ENCODE results near the gene S100A14. TPM values are rescaled to one million over a fixed set of nuclear protein-coding genes. Genes with fewer than 3 reads are reported as not detected.

Gene S100A14
- total and polyA plus RNA-seq, 2 of the 13 experiments (the other 11 are each of a cell fraction or from before 2014, with no cell fraction given) = 1.4 to 7.7 TPM

- TF ChIP-seq ZNF383 (CRISPR knock-in tag; IDR thresholded peaks at IDR 0.05; ENCODE audit: borderline replicate concordance) = no peak
- peak; percentile 84 for TF ChIP-seq SAP130 (CRISPR knock-in tag; IDR thresholded peaks at IDR 0.05; ENCODE audit: low read depth)
- no peak for TF ChIP-seq ZNF562 (CRISPR knock-in tag; IDR thresholded peaks at IDR 0.05; ENCODE audit: borderline replicate concordance)
- TF ChIP-seq YEATS4 (CRISPR knock-in tag; IDR thresholded peaks at IDR 0.05; ENCODE audit: borderline replicate concordance) = peak; percentile 63; the same call in 1 of the 2 replicates
- no peak; the same call in 1 of the 2 replicates for TF ChIP-seq ZFP37 (CRISPR knock-in tag; IDR thresholded peaks at IDR 0.05; ENCODE audit: borderline replicate concordance)
- TF ChIP-seq POGZ (CRISPR knock-in tag; IDR thresholded peaks at IDR 0.05) = no peak
- TF ChIP-seq MED8 (CRISPR knock-in tag; IDR thresholded peaks at IDR 0.05; ENCODE audit: insufficient replicate concordance) = no peak
- TF ChIP-seq SOX6 (IDR thresholded peaks at IDR 0.05) = no peak
- peak; percentile 38; the same call in 1 of the 2 replicates for TF ChIP-seq SOX6 (CRISPR knock-in tag; IDR thresholded peaks at IDR 0.05)
- TF ChIP-seq RNF2 (conservative IDR thresholded peaks at IDR 0.05; ENCODE audit: low read depth) = no peak
- TF ChIP-seq ZNF44 (CRISPR knock-in tag; IDR thresholded peaks at IDR 0.05) = no peak
- TF ChIP-seq ZNF546 (CRISPR knock-in tag; conservative IDR thresholded peaks at IDR 0.05) = no peak
- TF ChIP-seq ZBTB14 (CRISPR knock-in tag; IDR thresholded peaks at IDR 0.05) = no peak
- TF ChIP-seq NFE2L2 (IDR thresholded peaks at IDR 0.05; ENCODE audit: low read length) = no peak
- TF ChIP-seq ZBTB46 (CRISPR knock-in tag; IDR thresholded peaks at IDR 0.05; ENCODE audit: borderline replicate concordance) = 0 out of 2 replicates have a peak, but pooled peaks have one; percentile 78
- TF ChIP-seq HDAC6 (IDR thresholded peaks at IDR 0.05; ENCODE audit: low read depth, low read length) = no peak
- 0 out of 2 replicates have a peak, but pooled peaks have one; percentile 68 for TF ChIP-seq ZNF563 (CRISPR knock-in tag; IDR thresholded peaks at IDR 0.05)
- peak; percentile 87; the same call in 1 of the 2 replicates for TF ChIP-seq ZNF740 (CRISPR knock-in tag; IDR thresholded peaks at IDR 0.05)
- no peak for TF ChIP-seq ZNF704 (CRISPR knock-in tag; IDR thresholded peaks at IDR 0.05; ENCODE audit: borderline replicate concordance)
- no peak for TF ChIP-seq ZNF20 (CRISPR knock-in tag; IDR thresholded peaks at IDR 0.05)
- no peak for TF ChIP-seq ZNF703 (CRISPR knock-in tag; IDR thresholded peaks at IDR 0.05; ENCODE audit: borderline replicate concordance)
- no peak for TF ChIP-seq TOPORS (CRISPR knock-in tag; IDR thresholded peaks at IDR 0.05)
- TF ChIP-seq SAFB2 (CRISPR knock-in tag; IDR thresholded peaks at IDR 0.05; ENCODE audit: borderline replicate concordance, low read depth) = no peak; the same call in 1 of the 2 replicates
- TF ChIP-seq NR2F2 (IDR thresholded peaks at IDR 0.05; ENCODE audit: borderline replicate concordance, low read depth) = peak; percentile 47; the same call in 1 of the 2 replicates
- peak; percentile 59; the same call in 1 of the 2 replicates for TF ChIP-seq ARNTL (CRISPR knock-in tag; IDR thresholded peaks at IDR 0.05)
- no peak for TF ChIP-seq CHD4 (IDR thresholded peaks at IDR 0.05; ENCODE audit: borderline replicate concordance, low read length)
Measured at GRCh38 chr1:153608742-153609584, 7.2 kb downstream of the S100A14 start (continued).

All from HepG2 (cell line).